Measurements from ENCODE around the gene KRTAP24-1. TPM values are rescaled to one million over a fixed set of nuclear protein-coding genes. Genes with fewer than 3 reads are reported as not detected.

KRTAP24-1 gene
- total and polyA plus RNA-seq, 9 of the 15 experiments (the other 6 are each of a cell fraction or from before 2014, with no cell fraction given), result not detected

DNA sequence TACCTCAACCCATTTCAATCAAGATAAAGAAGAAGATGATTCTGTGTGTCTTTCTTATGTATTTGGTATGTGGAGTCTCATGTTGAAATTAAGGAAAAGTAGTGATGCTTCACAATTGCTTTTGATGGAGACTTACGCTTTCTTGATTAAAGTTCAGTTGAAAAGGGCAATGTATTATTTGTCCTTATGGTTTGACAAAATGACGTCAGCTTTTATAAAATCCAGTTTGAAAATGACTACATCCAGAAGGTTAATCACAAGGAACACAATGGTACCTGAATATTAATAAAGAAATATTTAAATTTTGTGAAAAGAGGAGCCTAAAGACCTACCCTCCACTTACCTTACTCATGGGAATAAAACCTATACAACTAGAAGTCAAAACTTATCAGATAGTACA is 33.0 kb upstream of the KRTAP24-1 start (continued):
- TF ChIP-seq, protein P1, sequence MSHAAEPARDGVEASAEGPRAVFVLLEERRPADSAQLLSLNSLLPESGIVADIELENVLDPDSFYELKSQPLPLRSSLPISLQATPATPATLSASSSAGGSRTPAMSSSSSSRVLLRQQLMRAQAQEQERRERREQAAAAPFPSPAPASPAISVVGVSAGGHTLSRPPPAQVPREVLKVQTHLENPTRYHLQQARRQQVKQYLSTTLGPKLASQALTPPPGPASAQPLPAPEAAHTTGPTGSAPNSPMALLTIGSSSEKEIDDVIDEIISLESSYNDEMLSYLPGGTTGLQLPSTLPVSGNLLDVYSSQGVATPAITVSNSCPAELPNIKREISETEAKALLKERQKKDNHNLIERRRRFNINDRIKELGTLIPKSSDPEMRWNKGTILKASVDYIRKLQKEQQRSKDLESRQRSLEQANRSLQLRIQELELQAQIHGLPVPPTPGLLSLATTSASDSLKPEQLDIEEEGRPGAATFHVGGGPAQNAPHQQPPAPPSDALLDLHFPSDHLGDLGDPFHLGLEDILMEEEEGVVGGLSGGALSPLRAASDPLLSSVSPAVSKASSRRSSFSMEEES (CRISPR knock-in tag; IDR thresholded peaks at IDR 0.05), result no peak
- no peak for TF ChIP-seq HIVEP1 (CRISPR knock-in tag; IDR thresholded peaks at IDR 0.05)
- TF ChIP-seq, protein P2, sequence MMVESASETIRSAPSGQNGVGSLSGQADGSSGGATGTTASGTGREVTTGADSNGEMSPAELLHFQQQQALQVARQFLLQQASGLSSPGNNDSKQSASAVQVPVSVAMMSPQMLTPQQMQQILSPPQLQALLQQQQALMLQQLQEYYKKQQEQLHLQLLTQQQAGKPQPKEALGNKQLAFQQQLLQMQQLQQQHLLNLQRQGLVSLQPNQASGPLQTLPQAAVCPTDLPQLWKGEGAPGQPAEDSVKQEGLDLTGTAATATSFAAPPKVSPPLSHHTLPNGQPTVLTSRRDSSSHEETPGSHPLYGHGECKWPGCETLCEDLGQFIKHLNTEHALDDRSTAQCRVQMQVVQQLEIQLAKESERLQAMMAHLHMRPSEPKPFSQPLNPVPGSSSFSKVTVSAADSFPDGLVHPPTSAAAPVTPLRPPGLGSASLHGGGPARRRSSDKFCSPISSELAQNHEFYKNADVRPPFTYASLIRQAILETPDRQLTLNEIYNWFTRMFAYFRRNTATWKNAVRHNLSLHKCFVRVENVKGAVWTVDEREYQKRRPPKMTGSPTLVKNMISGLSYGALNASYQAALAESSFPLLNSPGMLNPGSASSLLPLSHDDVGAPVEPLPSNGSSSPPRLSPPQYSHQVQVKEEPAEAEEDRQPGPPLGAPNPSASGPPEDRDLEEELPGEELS (CRISPR knock-in tag; IDR thresholded peaks at IDR 0.05; ENCODE audit: borderline replicate concordance), result no peak
- no peak for TF ChIP-seq KAT2B (IDR thresholded peaks at IDR 0.05; ENCODE audit: low read depth, low read length)
- TF ChIP-seq RCOR1 (IDR thresholded peaks at IDR 0.05; ENCODE audit: borderline replicate concordance in 1 of 2, low read depth in 2 of 2, low read length in 2 of 2), result no peak
- no peak for TF ChIP-seq PHF20 (IDR thresholded peaks at IDR 0.05; ENCODE audit: partially characterized antibody)
- no peak for TF ChIP-seq RBBP5 (IDR thresholded peaks at IDR 0.05; ENCODE audit: borderline replicate concordance, insufficient read depth, low read length, poor library complexity, severe bottlenecking)

DNA sequence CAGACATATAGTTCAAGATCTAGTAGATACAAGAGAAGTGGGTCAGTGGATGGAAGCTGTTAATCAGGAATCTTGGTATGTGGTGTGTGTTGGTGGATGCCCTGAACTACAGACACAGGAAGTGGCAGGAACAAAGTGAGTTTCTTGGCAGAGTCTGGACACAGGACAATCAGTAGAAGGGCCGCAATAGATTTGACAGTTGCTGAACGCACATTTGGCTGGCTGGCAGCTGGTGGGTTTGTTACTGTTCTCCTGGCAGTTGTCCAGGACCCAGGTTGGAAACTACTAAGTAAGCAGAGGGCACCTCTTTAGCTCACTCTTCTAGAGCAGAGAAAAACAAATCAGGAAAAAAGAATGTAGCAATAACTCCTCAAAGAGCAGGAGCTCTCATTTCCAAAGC is 24.1 kb upstream of the KRTAP24-1 start:
- Histone ChIP-seq H3K4me1 (replicated peaks in 1 of 2; ENCODE audit: control insufficient read depth in 2 of 2, insufficient read depth in 2 of 2, low read length in 2 of 2) (no peaks in the 10 kb centered on the region), H4K20me1 (replicated peaks; ENCODE audit: control insufficient read depth, insufficient read depth, low read length) (no peaks in the 10 kb centered on the region), H3K79me2 (ENCODE audit: control insufficient read depth, insufficient read depth, low read length) (no peaks in the 10 kb centered on the region), H3K27ac (ENCODE audit: extremely low read depth, low read depth, low read length) (no peak overlapping the region), H3K9ac (ENCODE audit: insufficient read depth in 1 of 2, low read depth in 2 of 2, low read length in 2 of 2) (no peak overlapping the region), H3K4me3 (no peak overlapping the region), H3K36me3 (ENCODE audit: control insufficient read depth, insufficient read depth, low read length) (no peaks in the 10 kb centered on the region), H3K9me1 (ENCODE audit: control insufficient read depth, insufficient read depth, low read length) (no peaks in the 10 kb centered on the region), H2AFZ (ENCODE audit: low read depth, low read length) (no peak overlapping the region), H3K4me2 (ENCODE audit: insufficient read depth, low read length) (no peak overlapping the region), H3K27me3 (ENCODE audit: control insufficient read depth in 2 of 2, insufficient read depth in 2 of 2, low read length in 2 of 2) (no peaks in the 10 kb centered on the region), H3K9me3 (replicated peaks; ENCODE audit: control insufficient read depth, insufficient read depth, low read depth, low read length) (no peaks in the 10 kb centered on the region)
- in situ Hi-C loops (cut with MboI), result no loop called here
- WGBS (ENCODE audit: insufficient coverage, low coverage, missing lambda C conversion rate), result 0% methylated on average over 2 of the region's 2 CpGs
- FAIRE-seq (no peak), DNase-seq (ENCODE audit: extremely low read depth in 1 of 4, low spot score in 3 of 4) (no peak), ATAC-seq (no peak)
- POLR2A ChIA-PET, result no interaction called here
- no TSS peak for BruUV-seq (replicated peaks)
- intact Hi-C loops (cut with micrococcal nuclease), result no loop called here
- CTCF ChIA-PET (ENCODE audit: low intra/inter-chr PET ratio), result no interaction called here
- TF ChIP-seq SOX6 (IDR thresholded peaks at IDR 0.05), result no peak
- no peak for TF ChIP-seq ZNF311 (CRISPR knock-in tag; IDR thresholded peaks at IDR 0.05)
- TF ChIP-seq, protein P3, sequence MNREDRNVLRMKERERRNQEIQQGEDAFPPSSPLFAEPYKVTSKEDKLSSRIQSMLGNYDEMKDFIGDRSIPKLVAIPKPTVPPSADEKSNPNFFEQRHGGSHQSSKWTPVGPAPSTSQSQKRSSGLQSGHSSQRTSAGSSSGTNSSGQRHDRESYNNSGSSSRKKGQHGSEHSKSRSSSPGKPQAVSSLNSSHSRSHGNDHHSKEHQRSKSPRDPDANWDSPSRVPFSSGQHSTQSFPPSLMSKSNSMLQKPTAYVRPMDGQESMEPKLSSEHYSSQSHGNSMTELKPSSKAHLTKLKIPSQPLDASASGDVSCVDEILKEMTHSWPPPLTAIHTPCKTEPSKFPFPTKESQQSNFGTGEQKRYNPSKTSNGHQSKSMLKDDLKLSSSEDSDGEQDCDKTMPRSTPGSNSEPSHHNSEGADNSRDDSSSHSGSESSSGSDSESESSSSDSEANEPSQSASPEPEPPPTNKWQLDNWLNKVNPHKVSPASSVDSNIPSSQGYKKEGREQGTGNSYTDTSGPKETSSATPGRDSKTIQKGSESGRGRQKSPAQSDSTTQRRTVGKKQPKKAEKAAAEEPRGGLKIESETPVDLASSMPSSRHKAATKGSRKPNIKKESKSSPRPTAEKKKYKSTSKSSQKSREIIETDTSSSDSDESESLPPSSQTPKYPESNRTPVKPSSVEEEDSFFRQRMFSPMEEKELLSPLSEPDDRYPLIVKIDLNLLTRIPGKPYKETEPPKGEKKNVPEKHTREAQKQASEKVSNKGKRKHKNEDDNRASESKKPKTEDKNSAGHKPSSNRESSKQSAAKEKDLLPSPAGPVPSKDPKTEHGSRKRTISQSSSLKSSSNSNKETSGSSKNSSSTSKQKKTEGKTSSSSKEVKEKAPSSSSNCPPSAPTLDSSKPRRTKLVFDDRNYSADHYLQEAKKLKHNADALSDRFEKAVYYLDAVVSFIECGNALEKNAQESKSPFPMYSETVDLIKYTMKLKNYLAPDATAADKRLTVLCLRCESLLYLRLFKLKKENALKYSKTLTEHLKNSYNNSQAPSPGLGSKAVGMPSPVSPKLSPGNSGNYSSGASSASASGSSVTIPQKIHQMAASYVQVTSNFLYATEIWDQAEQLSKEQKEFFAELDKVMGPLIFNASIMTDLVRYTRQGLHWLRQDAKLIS (CRISPR knock-in tag; IDR thresholded peaks at IDR 0.05), result no peak
- no peak for TF ChIP-seq ZNF23 (CRISPR knock-in tag; IDR thresholded peaks at IDR 0.05)
- no peak for TF ChIP-seq SRSF1 (IDR thresholded peaks at IDR 0.05; ENCODE audit: low read depth, low read length)
- TF ChIP-seq SREBF1 (IDR thresholded peaks at IDR 0.05; ENCODE audit: borderline replicate concordance, low read depth, low read length), result no peak
- TF ChIP-seq HDAC3 (IDR thresholded peaks at IDR 0.05; ENCODE audit: borderline replicate concordance, partially characterized antibody), result no peak

All from K562 (cell line).